NCI-H526 (cell line): ENCODE results near the gene TMEM203.

Experiments
- DNase-seq, 2 experiments: peaks; one replicate each; lab custom pipeline; 2025; lab: John Stamatoyannopoulos, UW

Gene TMEM203

GRCh38 chr9:137181680-137182079, 23.8 kb downstream of the TMEM203 start:
- DNase-seq: no peak

GRCh38 chr9:137180491-137180890, 25.0 kb downstream of the TMEM203 start:
- no peak for DNase-seq

GRCh38 chr9:137179761-137180160, 25.7 kb downstream of the TMEM203 start:
- DNase-seq: no peak

- no peak for DNase-seq
Observed at GRCh38 chr9:137178939-137179630, 26.4 kb downstream of the TMEM203 start.

- no peak for DNase-seq
Observed at GRCh38 chr9:137178201-137178938, 27.1 kb downstream of the TMEM203 start.

- peak in 1 of 2 experiments; percentile 69 for DNase-seq
Observed at GRCh38 chr9:137176302-137177182, 28.9 kb downstream of the TMEM203 start.

- DNase-seq: no peak
Observed at GRCh38 chr9:137175345-137175961, 30.0 kb downstream of the TMEM203 start.

- DNase-seq: no peak
Observed at GRCh38 chr9:137174722-137175293, 30.6 kb downstream of the TMEM203 start.

GRCh38 chr9:137173796-137174664, 31.4 kb downstream of the TMEM203 start:
- no peak for DNase-seq

GRCh38 chr9:137172901-137173795, 32.3 kb downstream of the TMEM203 start:
- peak in 1 of 2 experiments; percentile 49 for DNase-seq

- DNase-seq: no peak
Observed at GRCh38 chr9:137171149-137171900, 34.1 kb downstream of the TMEM203 start.

GRCh38 chr9:137170486-137171148, 34.8 kb downstream of the TMEM203 start:
- DNase-seq: no peak

GRCh38 chr9:137169896-137170358, 35.5 kb downstream of the TMEM203 start, which contains the start of gene LRRC26:
TSS of gene LRRC26 (minus strand) at chr9:137170051. CDS start at chr9:137169943, 108 bp downstream.
- no peak for DNase-seq

- peak; percentile 47 to 89 for DNase-seq
Observed at GRCh38 chr9:137168904-137169856, 36.3 kb downstream of the TMEM203 start.

GRCh38 chr9:137168573-137168903, 36.9 kb downstream of the TMEM203 start:
- DNase-seq: peak in 1 of 2 experiments; percentile 55

GRCh38 chr9:137167747-137168572, 37.5 kb downstream of the TMEM203 start:
- DNase-seq: peak in 1 of 2 experiments; percentile 56
